ENCODE measurements around the gene ARL5B. TPM values are rescaled to one million over a fixed set of nuclear protein-coding genes. Genes with fewer than 3 reads are reported as not detected.

Gene ARL5B
- total and polyA plus RNA-seq, 9 of the 15 experiments (the other 6 are each of a cell fraction or from before 2014, with no cell fraction given) = 4.1 to 22.2 (median 15.1) TPM

Other genes starting within 250 kb of the ARL5B start
- 15.8 and 20.7 TPM in 2 replicates for gene NSUN6, start 7.8 kb upstream of the ARL5B start, total RNA-seq (2014; rRNA removed)
- gene NSUN6, start 7.8 kb upstream of the ARL5B start, total RNA-seq (2014; rRNA removed; fragmentation: Illumina TruSeq; extraction: Trizol) = 31.9 and 35.6 TPM in 2 replicates
- gene NSUN6, start 7.8 kb upstream of the ARL5B start, total RNA-seq (2015; rRNA removed; fragmentation: Illumina TruSeq; extraction: Trizol) = 23.1 and 24.4 TPM in 2 replicates
- 15.8 and 18.9 TPM in 2 replicates for gene NSUN6, start 7.8 kb upstream of the ARL5B start, total RNA-seq (2021)
- gene NSUN6, start 7.8 kb upstream of the ARL5B start, polyA plus RNA-seq (2011; rRNA removed) = 27.4 and 33.1 TPM in 2 replicates
- 22.6 and 24.2 TPM in 2 replicates for gene NSUN6, start 7.8 kb upstream of the ARL5B start, polyA plus RNA-seq (2014; fragmentation: Illumina TruSeq; extraction: Trizol)
- gene NSUN6, start 7.8 kb upstream of the ARL5B start, polyA plus RNA-seq (2014; fragmentation: Nextera tagmentation; extraction: Ambion mirVana) = 10 to 100 TPM; 12.5 to 19.1 TPM
- gene NSUN6, start 7.8 kb upstream of the ARL5B start, polyA plus RNA-seq (2014; rRNA removed) = 26.3 and 26.6 TPM in 2 replicates